Thyroid gland (tissue), 4 donors: ENCODE data around the gene EFNA4. TPM values are rescaled to one million over a fixed set of nuclear protein-coding genes. Genes with fewer than 3 reads are reported as not detected.

Experiments used
- DNase-seq, 2 donors: peaks; one replicate each; pipeline ENCODE4 v3.0.0-alpha.2; 2019
- H3K27ac ChIP-seq, 3 donors: fragments of 200-600 bp; sonication (generic); 1 replicate in 2 of 3; 2 replicates in 1 of 3; pipeline ENCODE4 v1.5.1; 2016 to 2019; ENCODE audit warnings: mild to moderate bottlenecking in 1 of 3, moderate library complexity in 1 of 3
- H3K27me3 ChIP-seq: fragments of 200-600 bp; sonication (generic); one replicate; pipeline ENCODE4 v1.5.1; 2019
- H3K36me3 ChIP-seq, 2 donors: fragments of 200-600 bp; sonication (generic); one replicate each; pipeline ENCODE4 v1.5.1; 2016 to 2019
- H3K4me1 ChIP-seq, 2 donors: fragments of 200-600 bp; sonication (generic); one replicate each; pipeline ENCODE4 v1.5.1; 2017 to 2019
- H3K4me3 ChIP-seq, 3 donors: fragments of 200-600 bp; sonication (generic); replicated peaks in 1 of 3; 1 replicate in 2 of 3; 2 replicates in 1 of 3; pipeline ENCODE4 v1.5.1; 2016; ENCODE audit warnings: mild to moderate bottlenecking in 1 of 3
- H3K9me3 ChIP-seq: fragments of 200-600 bp; sonication (generic); one replicate; pipeline ENCODE4 v1.5.1; 2017
- POLR2A ChIP-seq, 2 donors: fragments of 450-650 bp; IDR thresholded peaks; one replicate each; pipeline ENCODE4 v1.6.1; 2017; ENCODE audit warnings: antibody characterized with exemption in 2 of 2, mild to moderate bottlenecking in 2 of 2, moderate library complexity in 1 of 2
- WGBS, 2 donors: methylation state at CpG; one replicate each; pipeline ENCODE4 v1.1.5; 2017; 5-methylcytosine and 5-hydroxymethylcytosine counted together
- intact Hi-C: fragments of 100-400 bp; cut with DNase I; formaldehyde crosslinking; loops from one replicate; pipeline ENCODE4 v1.15.1; 2023
- total RNA-seq, 4 donors: library from RNA; depleted of rRNA; stranded (reverse); fragments of >200 nt; gene quantifications; one replicate each; pipeline ENCODE4 v1.2.3, GENCODE V29; 2016
- TF ChIP-seq, protein P1 (sequence below), 6 experiments: fragments of 200-600 bp in 3 of 6; fragments of 450-650 bp in 3 of 6; sonication (generic) in 3 of 6; IDR thresholded peaks; one replicate each; pipeline ENCODE4 v1.5.1; 2016 to 2019; ENCODE audit warnings: antibody characterized with exemption in 6 of 6, mild to moderate bottlenecking in 2 of 6, inconsistent platforms in 1 of 6, moderate library complexity in 1 of 6

Gene EFNA4, protein sequence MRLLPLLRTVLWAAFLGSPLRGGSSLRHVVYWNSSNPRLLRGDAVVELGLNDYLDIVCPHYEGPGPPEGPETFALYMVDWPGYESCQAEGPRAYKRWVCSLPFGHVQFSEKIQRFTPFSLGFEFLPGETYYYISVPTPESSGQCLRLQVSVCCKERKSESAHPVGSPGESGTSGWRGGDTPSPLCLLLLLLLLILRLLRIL
- 10 to 100 TPM in 2 of 4 donors, 1 to 10 TPM in 2; 7.5 to 13.1 (median 9.9) TPM for total RNA-seq

DNA sequence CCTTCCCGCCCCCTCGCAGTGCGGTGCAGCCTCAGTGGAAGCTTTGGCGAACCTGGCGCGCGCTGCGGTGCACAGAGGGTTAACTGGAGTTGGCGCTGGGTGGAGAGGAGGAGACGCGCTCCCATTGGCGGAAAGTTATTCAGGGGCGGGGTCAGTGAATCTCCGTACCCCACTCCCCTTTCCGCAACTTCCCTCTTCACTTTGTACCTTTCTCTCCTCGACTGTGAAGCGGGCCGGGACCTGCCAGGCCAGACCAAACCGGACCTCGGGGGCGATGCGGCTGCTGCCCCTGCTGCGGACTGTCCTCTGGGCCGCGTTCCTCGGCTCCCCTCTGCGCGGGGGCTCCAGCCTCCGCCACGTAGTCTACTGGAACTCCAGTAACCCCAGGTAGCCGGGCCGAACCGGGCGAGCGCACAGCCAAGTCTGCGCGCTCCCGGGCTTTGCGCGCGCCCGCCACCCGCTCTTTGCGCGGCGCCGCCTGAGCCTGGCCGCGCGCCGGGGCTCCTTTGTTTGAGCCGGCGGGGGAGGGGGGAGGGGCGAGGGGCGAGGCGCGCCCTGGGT lies at the start of gene EFNA4:
TSS of gene EFNA4 (plus strand) at position 191 of the 561 bp plus-strand sequence. CDS start at position 275, 84 bp downstream.
- TF ChIP-seq, protein P1, sequence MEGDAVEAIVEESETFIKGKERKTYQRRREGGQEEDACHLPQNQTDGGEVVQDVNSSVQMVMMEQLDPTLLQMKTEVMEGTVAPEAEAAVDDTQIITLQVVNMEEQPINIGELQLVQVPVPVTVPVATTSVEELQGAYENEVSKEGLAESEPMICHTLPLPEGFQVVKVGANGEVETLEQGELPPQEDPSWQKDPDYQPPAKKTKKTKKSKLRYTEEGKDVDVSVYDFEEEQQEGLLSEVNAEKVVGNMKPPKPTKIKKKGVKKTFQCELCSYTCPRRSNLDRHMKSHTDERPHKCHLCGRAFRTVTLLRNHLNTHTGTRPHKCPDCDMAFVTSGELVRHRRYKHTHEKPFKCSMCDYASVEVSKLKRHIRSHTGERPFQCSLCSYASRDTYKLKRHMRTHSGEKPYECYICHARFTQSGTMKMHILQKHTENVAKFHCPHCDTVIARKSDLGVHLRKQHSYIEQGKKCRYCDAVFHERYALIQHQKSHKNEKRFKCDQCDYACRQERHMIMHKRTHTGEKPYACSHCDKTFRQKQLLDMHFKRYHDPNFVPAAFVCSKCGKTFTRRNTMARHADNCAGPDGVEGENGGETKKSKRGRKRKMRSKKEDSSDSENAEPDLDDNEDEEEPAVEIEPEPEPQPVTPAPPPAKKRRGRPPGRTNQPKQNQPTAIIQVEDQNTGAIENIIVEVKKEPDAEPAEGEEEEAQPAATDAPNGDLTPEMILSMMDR (IDR thresholded peaks at IDR 0.05), result no peak
- TF ChIP-seq POLR2A (IDR thresholded peaks at IDR 0.05), result peak in 1 of 2 donors; percentile 77
- DNase-seq, result peak; percentile 89 to 90
- Histone ChIP-seq H3K4me3 (peak within 1 kb of the TSS; percentile 75 to 92 (median 81)), H3K27ac (peak within 1 kb of the TSS; percentile 40 to 76 (median 67)), H3K27me3 (no peaks in the 10 kb centered on the region), H3K9me3 (no peaks in the 10 kb centered on the region), H3K36me3 (peaks cover 0 to 3% of the 10 kb centered on the region in 2 donors), H3K4me1 (peaks cover 26 to 31% of the 10 kb centered on the region in 2 donors)
- intact Hi-C loops, result loop anchor here (2.0 to 10.0 kb wide), 3 partner anchors 21 to 499 kb away; partner anchors contain the start of gene CHRNB2
- WGBS, 2 donors, result 0 to 2% methylated on average over 29 to 30 of the region's 57 CpGs

- no peaks in the 10 kb centered on the region for H3K9me3 ChIP-seq
- no peaks in the 10 kb centered on the region for H3K27me3 ChIP-seq
- WGBS, 2 donors, result 95 to 97% methylated on average over 14 to 16 of the region's 31 CpGs
- intact Hi-C loops, result no loop called here
- peak overlapping the region in 1 of 3 donors; percentile 18 for H3K27ac ChIP-seq
- no peak for TF ChIP-seq POLR2A (IDR thresholded peaks at IDR 0.05)
- TF ChIP-seq, protein P1 (IDR thresholded peaks at IDR 0.05), result no peak
- peaks cover 51 to 73% of the 10 kb centered on the region in 2 donors for H3K4me1 ChIP-seq
- no peak for DNase-seq
- H3K4me3 ChIP-seq, result no peak overlapping the region
- H3K36me3 ChIP-seq, result peaks cover 19 to 22% of the 10 kb centered on the region in 2 donors
Observed at GRCh38 chr1:155014709-155015508, 48.6 kb upstream of the EFNA4 start.

DNA sequence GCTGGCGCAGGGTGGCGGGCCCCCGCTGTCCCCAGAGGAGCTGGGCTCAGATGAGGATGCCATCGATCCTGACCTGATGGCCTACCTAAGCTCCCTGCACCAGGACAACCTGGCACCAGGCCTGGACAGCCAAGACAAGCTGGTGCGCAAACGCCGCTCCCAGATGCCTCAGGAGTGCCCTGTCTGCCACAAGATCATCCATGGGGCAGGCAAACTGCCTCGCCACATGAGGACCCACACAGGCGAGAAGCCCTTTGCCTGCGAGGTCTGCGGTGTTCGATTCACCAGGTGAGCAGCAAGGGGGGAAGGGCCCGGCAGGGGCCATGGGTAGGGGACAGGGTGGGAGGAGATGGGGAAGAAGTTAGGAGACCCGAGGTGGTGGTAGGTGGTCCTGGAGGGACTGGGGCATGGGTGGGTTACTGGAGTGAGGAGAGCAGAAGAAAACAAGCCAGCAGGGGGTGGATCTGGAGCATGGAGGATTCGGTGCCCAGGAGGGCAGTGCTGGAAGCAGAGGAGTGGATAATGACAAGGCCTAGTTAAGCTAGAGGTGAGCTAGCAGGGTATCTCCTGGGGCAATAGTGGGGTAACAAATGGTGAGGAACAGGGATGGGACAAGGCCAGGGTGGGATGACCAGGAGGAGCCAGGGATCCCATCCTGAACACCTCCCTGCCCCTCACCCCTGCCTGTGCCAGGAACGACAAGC lies 47.9 kb upstream of the EFNA4 start:
- intact Hi-C loops, result no loop called here

GRCh38 chr1:155016231-155016831 lies 47.2 kb upstream of the EFNA4 start:
- intact Hi-C loops, result no loop called here
- H3K4me3 ChIP-seq, result no peak overlapping the region
- peaks cover 19 to 22% of the 10 kb centered on the region in 2 donors for H3K36me3 ChIP-seq
- 81 to 97% methylated on average over 14 to 22 of the region's 26 CpGs for WGBS, 2 donors
- TF ChIP-seq POLR2A (IDR thresholded peaks at IDR 0.05), result no peak
- TF ChIP-seq, protein P1 (IDR thresholded peaks at IDR 0.05), result no peak
- peaks cover 41 to 60% of the 10 kb centered on the region in 2 donors for H3K4me1 ChIP-seq
- H3K27ac ChIP-seq, result peak overlapping the region; percentile 81 to 90 (median 89)
- H3K9me3 ChIP-seq, result no peaks in the 10 kb centered on the region
- no peak for DNase-seq
- H3K27me3 ChIP-seq, result no peaks in the 10 kb centered on the region

More for the DNA sequence above, 47.9 kb upstream of the EFNA4 start:
- 84 to 88% methylated on average over 8 to 9 of the region's 16 CpGs for WGBS, 2 donors
- Histone ChIP-seq H3K9me3 (no peaks in the 10 kb centered on the region), H3K4me3 (no peak overlapping the region), H3K27ac (peak overlapping the region in 1 of 3 donors; percentile 18), H3K27me3 (no peaks in the 10 kb centered on the region), H3K4me1 (peaks cover 47 to 66% of the 10 kb centered on the region in 2 donors), H3K36me3 (peaks cover 19 to 22% of the 10 kb centered on the region in 2 donors)
- TF ChIP-seq POLR2A (IDR thresholded peaks at IDR 0.05), result no peak
- TF ChIP-seq, protein P1 (IDR thresholded peaks at IDR 0.05), result no peak
- no peak for DNase-seq
